Tibial nerve (tissue), 4 donors: ENCODE results near the gene RAB1B.

ENCODE experiments used
- EP300 ChIP-seq, 2 donors: sonication (generic); formaldehyde crosslinking; IDR thresholded peaks; one replicate each; pipeline ENCODE4 v1.6.1; 2017; ENCODE audit warnings: antibody characterized with exemption in 2 of 2, mild to moderate bottlenecking in 1 of 2
- POLR2A ChIP-seq, 2 donors: fragments of 450-650 bp; IDR thresholded peaks; one replicate each; pipeline ENCODE4 v1.6.1; 2017; ENCODE audit warnings: antibody characterized with exemption in 2 of 2, mild to moderate bottlenecking in 2 of 2, moderate library complexity in 2 of 2
- TF ChIP-seq, protein P1 (sequence below), 5 experiments: fragments of 200-600 bp in 3 of 5; fragments of 450-650 bp in 2 of 5; sonication (generic) in 3 of 5; IDR thresholded peaks; one replicate each; pipeline ENCODE4 v1.5.1; 2016 to 2019; ENCODE audit warnings: antibody characterized with exemption in 5 of 5, mild to moderate bottlenecking in 3 of 5, moderate library complexity in 2 of 5

DNA sequence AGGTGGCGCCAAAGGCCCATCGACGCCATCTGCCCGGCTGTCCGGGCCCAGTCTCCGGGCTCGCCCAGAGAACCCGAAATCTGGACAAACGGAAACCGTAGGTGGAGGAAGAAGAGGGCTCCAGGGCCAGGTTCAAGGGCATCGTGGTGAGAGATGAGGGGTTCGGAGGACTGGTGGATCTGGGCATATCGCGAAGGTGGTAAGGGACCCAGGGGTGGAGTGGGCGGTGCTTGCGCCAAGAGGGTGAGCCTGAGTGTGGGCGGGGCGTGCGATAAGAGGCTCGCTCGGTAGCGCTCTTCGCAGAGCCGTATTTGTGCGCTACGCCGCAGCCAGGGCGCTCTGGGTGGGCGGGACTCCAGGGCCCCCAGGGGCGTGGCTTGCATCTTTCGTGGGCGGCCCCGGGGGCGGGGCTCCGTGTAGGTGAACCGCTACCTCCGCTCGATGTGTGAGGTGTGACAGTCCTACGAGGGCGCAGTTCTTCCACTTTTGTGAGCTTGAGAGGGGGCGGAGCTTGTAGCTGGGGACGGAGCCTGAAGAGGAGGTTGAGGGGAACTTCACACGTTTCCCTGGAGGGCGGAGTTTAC lies 43.6 kb downstream of the RAB1B start:
- peak in 1 of 2 donors; percentile 59 for TF ChIP-seq EP300 (IDR thresholded peaks at IDR 0.05)
- TF ChIP-seq, protein P1, sequence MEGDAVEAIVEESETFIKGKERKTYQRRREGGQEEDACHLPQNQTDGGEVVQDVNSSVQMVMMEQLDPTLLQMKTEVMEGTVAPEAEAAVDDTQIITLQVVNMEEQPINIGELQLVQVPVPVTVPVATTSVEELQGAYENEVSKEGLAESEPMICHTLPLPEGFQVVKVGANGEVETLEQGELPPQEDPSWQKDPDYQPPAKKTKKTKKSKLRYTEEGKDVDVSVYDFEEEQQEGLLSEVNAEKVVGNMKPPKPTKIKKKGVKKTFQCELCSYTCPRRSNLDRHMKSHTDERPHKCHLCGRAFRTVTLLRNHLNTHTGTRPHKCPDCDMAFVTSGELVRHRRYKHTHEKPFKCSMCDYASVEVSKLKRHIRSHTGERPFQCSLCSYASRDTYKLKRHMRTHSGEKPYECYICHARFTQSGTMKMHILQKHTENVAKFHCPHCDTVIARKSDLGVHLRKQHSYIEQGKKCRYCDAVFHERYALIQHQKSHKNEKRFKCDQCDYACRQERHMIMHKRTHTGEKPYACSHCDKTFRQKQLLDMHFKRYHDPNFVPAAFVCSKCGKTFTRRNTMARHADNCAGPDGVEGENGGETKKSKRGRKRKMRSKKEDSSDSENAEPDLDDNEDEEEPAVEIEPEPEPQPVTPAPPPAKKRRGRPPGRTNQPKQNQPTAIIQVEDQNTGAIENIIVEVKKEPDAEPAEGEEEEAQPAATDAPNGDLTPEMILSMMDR (IDR thresholded peaks at IDR 0.05) = peak in 3 of 5 experiments; percentile 22 to 98 (median 97)
- TF ChIP-seq POLR2A (IDR thresholded peaks at IDR 0.05) = peak in 1 of 2 donors; percentile 65
